ENCODE results near the gene GIGYF1.

Gene GIGYF1

DNA sequence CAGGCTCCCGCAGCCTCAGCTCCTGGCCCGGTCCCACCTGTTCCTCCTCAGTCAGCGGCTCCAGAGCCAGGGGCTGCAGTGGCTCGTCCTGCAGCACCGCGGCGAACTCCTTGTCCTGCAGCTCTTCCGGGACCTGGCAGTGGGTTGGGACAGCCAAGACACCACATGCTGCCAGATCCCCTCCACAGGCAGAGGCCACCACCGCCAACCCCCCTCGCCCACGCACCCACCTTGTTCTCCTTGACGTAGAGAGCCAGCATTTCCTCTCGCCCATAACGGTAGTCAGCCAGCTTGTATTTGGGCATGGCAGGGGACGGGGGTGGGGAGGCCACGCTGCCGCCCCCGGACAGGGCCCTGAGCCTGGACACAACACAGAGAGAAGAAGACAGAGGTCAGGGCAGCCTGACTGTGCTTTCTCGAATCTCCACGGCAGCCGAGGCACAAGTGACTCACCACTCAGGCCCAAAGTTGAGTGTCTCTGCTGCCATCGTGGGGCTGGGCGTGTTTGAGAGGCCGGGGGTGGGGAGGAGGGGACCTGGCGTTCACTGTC, 6.2 kb downstream of the GIGYF1 start:
- H3K56ac ChIP-seq (ENCODE audit: low read length) = no peak overlapping the region
- H3K27me3 ChIP-seq (ENCODE audit: insufficient read depth, low read length, poor library complexity) = no peaks in the 10 kb centered on the region
- no peak overlapping the region for H4K5ac ChIP-seq (ENCODE audit: low read length)
- H2BK15ac ChIP-seq (replicated peaks; ENCODE audit: low read depth) = no peak overlapping the region
- H3K4me3 ChIP-seq (ENCODE audit: low read length) = no peak overlapping the region
- DNase-seq = no peak
- H3K79me1 ChIP-seq (ENCODE audit: low read length) = peaks cover 24% of the 10 kb centered on the region
- WGBS (ENCODE audit: extremely low coverage, insufficient coverage, low lambda C conversion rate) = no CpG with 5 or more reads among the region's 25 CpGs
- no peak overlapping the region for H2BK120ac ChIP-seq (ENCODE audit: low read depth, low read length)
- H4K8ac ChIP-seq (ENCODE audit: low read depth, low read length) = no peak overlapping the region
- H3K9ac ChIP-seq (ENCODE audit: low read length) = no peak overlapping the region
- peaks cover 38% of the 10 kb centered on the region for H3K79me2 ChIP-seq (ENCODE audit: control insufficient read depth, insufficient read depth, low read length)
- H3K23ac ChIP-seq (ENCODE audit: low read length) = no peak overlapping the region
- H3K4me1 ChIP-seq (ENCODE audit: control insufficient read depth, low read depth, low read length) = peaks cover 5% of the 10 kb centered on the region
- no peak overlapping the region for H2AK5ac ChIP-seq (ENCODE audit: low read length)
- peaks cover 13% of the 10 kb centered on the region for H3K36me3 ChIP-seq (ENCODE audit: control insufficient read depth, insufficient read depth, low read length)
- H3K4me2 ChIP-seq (ENCODE audit: low read length) = no peak overlapping the region
- no peak overlapping the region for H3K27ac ChIP-seq (ENCODE audit: low read depth, low read length)
- H3K18ac ChIP-seq (ENCODE audit: low read length) = no peak overlapping the region
- H2BK5ac ChIP-seq (ENCODE audit: low read length) = no peak overlapping the region
- no peak overlapping the region for H3K4ac ChIP-seq (ENCODE audit: low read depth, low read length)

DNA sequence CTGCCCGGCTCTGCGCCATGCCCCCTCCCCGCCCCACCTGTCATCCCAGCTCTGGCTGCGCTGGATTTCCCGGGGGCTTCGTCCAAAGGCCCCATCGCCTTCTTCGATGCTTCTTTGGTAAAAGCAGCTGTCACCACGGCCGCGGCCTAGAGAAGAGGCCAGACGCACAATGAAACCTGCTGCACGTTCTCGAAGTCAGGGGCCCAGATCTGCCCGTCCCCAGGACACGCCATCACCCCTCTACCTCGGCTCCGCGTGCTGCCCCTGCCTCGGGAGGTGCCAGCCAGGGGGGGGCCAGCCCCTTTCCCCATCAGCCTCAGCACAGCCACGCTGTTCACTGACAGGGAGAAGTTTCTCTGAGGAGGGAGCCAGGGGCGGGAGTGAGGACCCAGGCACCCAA, 6.8 kb downstream of the GIGYF1 start:
- H3K18ac ChIP-seq (ENCODE audit: low read length) = no peak overlapping the region
- H2AK5ac ChIP-seq (ENCODE audit: low read length) = no peak overlapping the region
- H2BK120ac ChIP-seq (ENCODE audit: low read depth, low read length) = no peak overlapping the region
- peaks cover 20% of the 10 kb centered on the region for H3K79me1 ChIP-seq (ENCODE audit: low read length)
- H3K27me3 ChIP-seq (ENCODE audit: insufficient read depth, low read length, poor library complexity) = no peaks in the 10 kb centered on the region
- no peak overlapping the region for H3K23ac ChIP-seq (ENCODE audit: low read length)
- no peak overlapping the region for H3K4me3 ChIP-seq (ENCODE audit: low read length)
- H2BK5ac ChIP-seq (ENCODE audit: low read length) = no peak overlapping the region
- peaks cover 32% of the 10 kb centered on the region for H3K79me2 ChIP-seq (ENCODE audit: control insufficient read depth, insufficient read depth, low read length)
- WGBS (ENCODE audit: extremely low coverage, insufficient coverage, low lambda C conversion rate) = no CpG with 5 or more reads among the region's 22 CpGs
- peaks cover 15% of the 10 kb centered on the region for H3K36me3 ChIP-seq (ENCODE audit: control insufficient read depth, insufficient read depth, low read length)
- H3K4ac ChIP-seq (ENCODE audit: low read depth, low read length) = no peak overlapping the region
- no peak overlapping the region for H3K4me2 ChIP-seq (ENCODE audit: low read length)
- H4K8ac ChIP-seq (ENCODE audit: low read depth, low read length) = no peak overlapping the region
- H3K9ac ChIP-seq (ENCODE audit: low read length) = no peak overlapping the region
- no peak for DNase-seq
- H3K56ac ChIP-seq (ENCODE audit: low read length) = no peak overlapping the region
- H4K5ac ChIP-seq (ENCODE audit: low read length) = no peak overlapping the region
- H3K27ac ChIP-seq (ENCODE audit: low read depth, low read length) = no peak overlapping the region
- H3K4me1 ChIP-seq (ENCODE audit: control insufficient read depth, low read depth, low read length) = peaks cover under 1% of the 10 kb centered on the region
- H2BK15ac ChIP-seq (replicated peaks; ENCODE audit: low read depth) = no peak overlapping the region

- Histone ChIP-seq H2BK15ac (replicated peaks; ENCODE audit: low read depth) (no peak overlapping the region), H3K4ac (ENCODE audit: low read depth, low read length) (no peak overlapping the region), H4K5ac (ENCODE audit: low read length) (no peak overlapping the region), H3K4me1 (ENCODE audit: control insufficient read depth, low read depth, low read length) (no peaks in the 10 kb centered on the region), H3K18ac (ENCODE audit: low read length) (no peak overlapping the region), H3K36me3 (ENCODE audit: control insufficient read depth, insufficient read depth, low read length) (peaks cover 15% of the 10 kb centered on the region), H3K4me2 (ENCODE audit: low read length) (no peak overlapping the region), H3K9ac (ENCODE audit: low read length) (no peak overlapping the region), H3K79me1 (ENCODE audit: low read length) (peaks cover 17% of the 10 kb centered on the region), H3K27ac (ENCODE audit: low read depth, low read length) (no peak overlapping the region), H3K27me3 (ENCODE audit: insufficient read depth, low read length, poor library complexity) (no peaks in the 10 kb centered on the region), H2BK120ac (ENCODE audit: low read depth, low read length) (no peak overlapping the region), H4K8ac (ENCODE audit: low read depth, low read length) (no peak overlapping the region), H3K56ac (ENCODE audit: low read length) (no peak overlapping the region), H3K4me3 (ENCODE audit: low read length) (no peak overlapping the region), H2BK5ac (ENCODE audit: low read length) (no peak overlapping the region), H3K23ac (ENCODE audit: low read length) (no peak overlapping the region), H2AK5ac (ENCODE audit: low read length) (no peak overlapping the region), H3K79me2 (ENCODE audit: control insufficient read depth, insufficient read depth, low read length) (peaks cover 28% of the 10 kb centered on the region)
- DNase-seq = no peak
- WGBS (ENCODE audit: extremely low coverage, insufficient coverage, low lambda C conversion rate) = no CpG with 5 or more reads among the region's 17 CpGs
Measured at GRCh38 chr7:100686822-100687211, 7.2 kb downstream of the GIGYF1 start.

- no peak for DNase-seq
- Histone ChIP-seq H2BK120ac (ENCODE audit: low read depth, low read length) (no peak overlapping the region), H3K23ac (ENCODE audit: low read length) (no peak overlapping the region), H3K18ac (ENCODE audit: low read length) (no peak overlapping the region), H3K79me1 (ENCODE audit: low read length) (peaks cover 16% of the 10 kb centered on the region), H3K9ac (ENCODE audit: low read length) (no peak overlapping the region), H2AK5ac (ENCODE audit: low read length) (no peak overlapping the region), H2BK5ac (ENCODE audit: low read length) (no peak overlapping the region), H3K36me3 (ENCODE audit: control insufficient read depth, insufficient read depth, low read length) (peaks cover 15% of the 10 kb centered on the region), H2BK15ac (replicated peaks; ENCODE audit: low read depth) (no peak overlapping the region), H3K4me1 (ENCODE audit: control insufficient read depth, low read depth, low read length) (no peaks in the 10 kb centered on the region), H4K8ac (ENCODE audit: low read depth, low read length) (no peak overlapping the region), H3K4me2 (ENCODE audit: low read length) (no peak overlapping the region), H3K27me3 (ENCODE audit: insufficient read depth, low read length, poor library complexity) (no peaks in the 10 kb centered on the region), H3K4me3 (ENCODE audit: low read length) (no peak overlapping the region), H3K79me2 (ENCODE audit: control insufficient read depth, insufficient read depth, low read length) (peaks cover 26% of the 10 kb centered on the region), H3K56ac (ENCODE audit: low read length) (no peak overlapping the region), H4K5ac (ENCODE audit: low read length) (no peak overlapping the region), H3K4ac (ENCODE audit: low read depth, low read length) (no peak overlapping the region), H3K27ac (ENCODE audit: low read depth, low read length) (no peak overlapping the region)
- no CpG with 5 or more reads among the region's 33 CpGs for WGBS (ENCODE audit: extremely low coverage, insufficient coverage, low lambda C conversion rate)
Measured at GRCh38 chr7:100686201-100686821, 7.7 kb downstream of the GIGYF1 start.

GRCh38 chr7:100685631-100686145, 8.4 kb downstream of the GIGYF1 start:
- no CpG with 5 or more reads among the region's 17 CpGs for WGBS (ENCODE audit: extremely low coverage, insufficient coverage, low lambda C conversion rate)
- Histone ChIP-seq H3K56ac (ENCODE audit: low read length) (no peak overlapping the region), H2BK5ac (ENCODE audit: low read length) (no peak overlapping the region), H3K4me3 (ENCODE audit: low read length) (no peak overlapping the region), H3K4me1 (ENCODE audit: control insufficient read depth, low read depth, low read length) (no peaks in the 10 kb centered on the region), H3K27me3 (ENCODE audit: insufficient read depth, low read length, poor library complexity) (no peaks in the 10 kb centered on the region), H2BK120ac (ENCODE audit: low read depth, low read length) (no peak overlapping the region), H3K18ac (ENCODE audit: low read length) (no peak overlapping the region), H3K9ac (ENCODE audit: low read length) (no peak overlapping the region), H4K5ac (ENCODE audit: low read length) (no peak overlapping the region), H3K36me3 (ENCODE audit: control insufficient read depth, insufficient read depth, low read length) (peaks cover 15% of the 10 kb centered on the region), H3K79me2 (ENCODE audit: control insufficient read depth, insufficient read depth, low read length) (peaks cover 19% of the 10 kb centered on the region), H2AK5ac (ENCODE audit: low read length) (no peak overlapping the region), H4K8ac (ENCODE audit: low read depth, low read length) (no peak overlapping the region), H3K27ac (ENCODE audit: low read depth, low read length) (no peak overlapping the region), H3K4ac (ENCODE audit: low read depth, low read length) (no peak overlapping the region), H3K79me1 (ENCODE audit: low read length) (peaks cover 11% of the 10 kb centered on the region), H3K23ac (ENCODE audit: low read length) (no peak overlapping the region), H3K4me2 (ENCODE audit: low read length) (no peak overlapping the region), H2BK15ac (replicated peaks; ENCODE audit: low read depth) (no peak overlapping the region)
- no peak for DNase-seq

All from mesendoderm (in vitro differentiated cells).